ENCODE results near the gene UBR4.

The UBR4 gene

DNA sequence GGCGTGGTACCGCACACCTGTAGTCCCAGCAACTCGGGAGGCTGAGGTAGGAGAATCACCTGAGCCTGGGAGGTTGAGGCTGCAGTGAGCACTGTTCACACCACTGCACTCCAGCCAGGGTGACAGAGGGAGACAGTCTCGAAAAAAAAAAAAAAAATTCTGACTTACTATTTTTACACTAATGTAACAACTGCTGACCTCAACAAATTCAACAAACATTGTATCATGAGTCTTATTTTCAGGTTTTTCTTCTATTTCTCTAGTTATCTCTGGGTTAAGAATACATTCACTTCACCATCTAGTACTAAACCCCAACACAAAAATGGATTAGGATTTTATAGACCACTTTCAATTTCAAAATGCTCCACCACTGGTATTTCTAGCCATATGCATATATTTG lies 72.9 kb downstream of the UBR4 start:
- no peaks in the 10 kb centered on the region for H3K27me3 ChIP-seq (ENCODE audit: control insufficient read depth, low read length)
- no peaks in the 10 kb centered on the region for H3K9me3 ChIP-seq (ENCODE audit: control insufficient read depth, insufficient read depth, low read length)
- no peak overlapping the region for H3K27ac ChIP-seq (ENCODE audit: low read depth, low read length)
- H3K4me1 ChIP-seq (ENCODE audit: control insufficient read depth, low read length), result no peaks in the 10 kb centered on the region
- no peaks in the 10 kb centered on the region for H3K79me2 ChIP-seq (ENCODE audit: control insufficient read depth, low read length)
- no peaks in the 10 kb centered on the region for H3K9me2 ChIP-seq (replicated peaks; ENCODE audit: control insufficient read depth, low read length)
- no peaks in the 10 kb centered on the region for H3F3A ChIP-seq (ENCODE audit: control insufficient read depth, insufficient read depth)
- peaks cover 95% of the 10 kb centered on the region for H3K36me3 ChIP-seq (ENCODE audit: control insufficient read depth, low read length)
- no peaks in the 10 kb centered on the region for H4K20me1 ChIP-seq (ENCODE audit: control insufficient read depth, insufficient read depth, low read depth, low read length)
- H3K4me3 ChIP-seq (ENCODE audit: low read length), result no peak overlapping the region
- no peak overlapping the region for H3K4me2 ChIP-seq (ENCODE audit: low read length)
- TF ChIP-seq, protein P1, sequence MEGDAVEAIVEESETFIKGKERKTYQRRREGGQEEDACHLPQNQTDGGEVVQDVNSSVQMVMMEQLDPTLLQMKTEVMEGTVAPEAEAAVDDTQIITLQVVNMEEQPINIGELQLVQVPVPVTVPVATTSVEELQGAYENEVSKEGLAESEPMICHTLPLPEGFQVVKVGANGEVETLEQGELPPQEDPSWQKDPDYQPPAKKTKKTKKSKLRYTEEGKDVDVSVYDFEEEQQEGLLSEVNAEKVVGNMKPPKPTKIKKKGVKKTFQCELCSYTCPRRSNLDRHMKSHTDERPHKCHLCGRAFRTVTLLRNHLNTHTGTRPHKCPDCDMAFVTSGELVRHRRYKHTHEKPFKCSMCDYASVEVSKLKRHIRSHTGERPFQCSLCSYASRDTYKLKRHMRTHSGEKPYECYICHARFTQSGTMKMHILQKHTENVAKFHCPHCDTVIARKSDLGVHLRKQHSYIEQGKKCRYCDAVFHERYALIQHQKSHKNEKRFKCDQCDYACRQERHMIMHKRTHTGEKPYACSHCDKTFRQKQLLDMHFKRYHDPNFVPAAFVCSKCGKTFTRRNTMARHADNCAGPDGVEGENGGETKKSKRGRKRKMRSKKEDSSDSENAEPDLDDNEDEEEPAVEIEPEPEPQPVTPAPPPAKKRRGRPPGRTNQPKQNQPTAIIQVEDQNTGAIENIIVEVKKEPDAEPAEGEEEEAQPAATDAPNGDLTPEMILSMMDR (IDR thresholded peaks at IDR 0.05; ENCODE audit: low read depth, low read length, poor library complexity, severe bottlenecking), result no peak
- TF ChIP-seq EZH2phosphoT487 (IDR thresholded peaks at IDR 0.05; ENCODE audit: borderline replicate concordance, low read length), result no peak

DNA sequence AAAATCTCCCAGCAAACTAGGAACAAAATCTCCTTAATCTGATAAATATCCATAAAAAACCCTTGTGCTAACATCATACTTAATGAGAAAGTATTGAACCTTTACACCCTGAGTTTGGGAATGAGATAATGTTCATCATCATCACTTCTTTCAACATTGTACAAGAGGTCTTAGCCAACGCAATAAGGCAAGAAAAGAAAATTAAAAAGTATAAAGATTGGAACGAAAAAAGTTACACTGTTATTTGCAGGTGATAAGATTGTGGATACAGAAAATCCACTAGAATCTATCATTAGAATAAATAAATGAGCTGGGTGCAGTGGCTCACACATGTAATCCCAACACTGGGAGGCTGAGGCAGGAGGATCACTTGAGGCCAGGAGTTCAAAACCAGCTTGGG lies 76.7 kb downstream of the UBR4 start:
- TF ChIP-seq, protein P1 (IDR thresholded peaks at IDR 0.05; ENCODE audit: low read depth, low read length, poor library complexity, severe bottlenecking), result no peak
- no peak for TF ChIP-seq EZH2phosphoT487 (IDR thresholded peaks at IDR 0.05; ENCODE audit: borderline replicate concordance, low read length)
- H4K20me1 ChIP-seq (ENCODE audit: control insufficient read depth, insufficient read depth, low read depth, low read length), result no peaks in the 10 kb centered on the region
- no peaks in the 10 kb centered on the region for H3K27me3 ChIP-seq (ENCODE audit: control insufficient read depth, low read length)
- no peak overlapping the region for H3K27ac ChIP-seq (ENCODE audit: low read depth, low read length)
- no peaks in the 10 kb centered on the region for H3K79me2 ChIP-seq (ENCODE audit: control insufficient read depth, low read length)
- no peak overlapping the region for H3K4me2 ChIP-seq (ENCODE audit: low read length)
- H3K9me2 ChIP-seq (replicated peaks; ENCODE audit: control insufficient read depth, low read length), result no peaks in the 10 kb centered on the region
- no peaks in the 10 kb centered on the region for H3K4me1 ChIP-seq (ENCODE audit: control insufficient read depth, low read length)
- H3K4me3 ChIP-seq (ENCODE audit: low read length), result no peak overlapping the region
- peaks cover 92% of the 10 kb centered on the region for H3K36me3 ChIP-seq (ENCODE audit: control insufficient read depth, low read length)
- no peaks in the 10 kb centered on the region for H3F3A ChIP-seq (ENCODE audit: control insufficient read depth, insufficient read depth)
- no peaks in the 10 kb centered on the region for H3K9me3 ChIP-seq (ENCODE audit: control insufficient read depth, insufficient read depth, low read length)

DNA sequence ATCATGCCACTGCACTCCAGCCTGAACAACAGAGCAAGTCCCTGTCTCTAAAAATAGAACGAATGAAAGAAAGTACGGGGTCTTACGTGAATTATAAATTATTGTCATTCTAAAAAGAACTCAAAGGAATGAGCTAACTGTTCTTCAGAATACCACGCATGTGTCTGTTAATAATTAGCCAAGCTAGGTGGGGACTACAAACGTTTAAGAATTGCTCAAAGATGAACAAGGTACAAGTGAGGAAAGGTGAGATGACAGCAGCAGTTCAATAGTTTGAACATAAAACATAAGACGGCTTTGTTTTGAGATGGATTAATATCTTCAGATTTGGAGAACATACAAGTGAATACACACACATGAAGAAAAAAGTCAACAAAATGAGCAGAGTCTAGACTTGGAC lies 79.6 kb downstream of the UBR4 start:
- Histone ChIP-seq H3K9me2 (replicated peaks; ENCODE audit: control insufficient read depth, low read length) (no peaks in the 10 kb centered on the region), H3K36me3 (ENCODE audit: control insufficient read depth, low read length) (peaks cover 92% of the 10 kb centered on the region), H3K9me3 (ENCODE audit: control insufficient read depth, insufficient read depth, low read length) (no peaks in the 10 kb centered on the region), H3K79me2 (ENCODE audit: control insufficient read depth, low read length) (no peaks in the 10 kb centered on the region), H3K27me3 (ENCODE audit: control insufficient read depth, low read length) (no peaks in the 10 kb centered on the region), H3F3A (ENCODE audit: control insufficient read depth, insufficient read depth) (no peaks in the 10 kb centered on the region), H3K4me1 (ENCODE audit: control insufficient read depth, low read length) (no peaks in the 10 kb centered on the region), H3K4me2 (ENCODE audit: low read length) (no peak overlapping the region), H4K20me1 (ENCODE audit: control insufficient read depth, insufficient read depth, low read depth, low read length) (no peaks in the 10 kb centered on the region), H3K27ac (ENCODE audit: low read depth, low read length) (no peak overlapping the region), H3K4me3 (ENCODE audit: low read length) (no peak overlapping the region)
- TF ChIP-seq, protein P1 (IDR thresholded peaks at IDR 0.05; ENCODE audit: low read depth, low read length, poor library complexity, severe bottlenecking), result no peak
- no peak for TF ChIP-seq EZH2phosphoT487 (IDR thresholded peaks at IDR 0.05; ENCODE audit: borderline replicate concordance, low read length)

All from DOHH2 (cell line).